H9 (cell line): Measurements from ENCODE around the gene INPP5B. TPM values are rescaled to one million over a fixed set of nuclear protein-coding genes. Genes with fewer than 3 reads are reported as not detected.

Source experiments
- DNase-seq: peaks from one replicate; pipeline ENCODE4 v3.0.0-alpha.2; 2017
- H2AFZ ChIP-seq: one replicate; pipeline ENCODE4 v1.6.1; 2013; ENCODE audit warnings: mild to moderate bottlenecking, low read length, control low read depth, moderate library complexity
- H2AK5ac ChIP-seq: 2 replicates; pipeline ENCODE4 v1.6.1; 2013; ENCODE audit warnings: low read length, control low read depth, mixed read lengths; ENCODE audit not compliant: insufficient read length
- H2BK120ac ChIP-seq: one replicate; pipeline ENCODE4 v1.6.1; 2013; ENCODE audit warnings: low read depth, mild to moderate bottlenecking, low read length, control low read depth, inconsistent platforms; ENCODE audit not compliant: poor library complexity, severe bottlenecking
- H2BK12ac ChIP-seq: 2 replicates; pipeline ENCODE4 v1.6.1; 2013; ENCODE audit warnings: low read length, control low read depth, mixed read lengths, low read depth; ENCODE audit not compliant: insufficient read length
- H2BK15ac ChIP-seq: 2 replicates; pipeline ENCODE4 v1.6.1; 2013; ENCODE audit warnings: low read depth, low read length, control low read depth
- H2BK20ac ChIP-seq: one replicate; pipeline ENCODE4 v1.6.1; 2013; ENCODE audit warnings: low read depth, mild to moderate bottlenecking, low read length, control low read depth, inconsistent platforms; ENCODE audit not compliant: poor library complexity, severe bottlenecking
- H2BK5ac ChIP-seq: 2 replicates; pipeline ENCODE4 v1.6.1; 2013; ENCODE audit warnings: low read length, control low read depth, mixed read lengths; ENCODE audit not compliant: insufficient read length
- H3K14ac ChIP-seq: 2 replicates; pipeline ENCODE4 v1.6.1; 2013; ENCODE audit warnings: low read length, control low read depth; ENCODE audit not compliant: insufficient read depth
- H3K18ac ChIP-seq: 2 replicates; pipeline ENCODE4 v1.6.1; 2013; ENCODE audit warnings: low read depth, mild to moderate bottlenecking, mixed read lengths, low read length, control low read depth; ENCODE audit not compliant: insufficient read length
- H3K23ac ChIP-seq: 2 replicates; pipeline ENCODE4 v1.6.1; 2013; ENCODE audit warnings: low read length, control low read depth, mixed read lengths, low read depth; ENCODE audit not compliant: insufficient read length
- H3K23me2 ChIP-seq: 2 replicates; pipeline ENCODE4 v1.6.1; 2013; ENCODE audit warnings: low read depth, mild to moderate bottlenecking, mixed read lengths, low read length, control low read depth; ENCODE audit not compliant: insufficient read length, poor library complexity, severe bottlenecking
- H3K27ac ChIP-seq: 2 replicates; pipeline ENCODE4 v1.5.1; 2013; ENCODE audit warnings: low read length, control low read depth, mixed read lengths, low read depth; ENCODE audit not compliant: insufficient read length
- H3K27me3 ChIP-seq: 2 replicates; pipeline ENCODE4 v1.6.1; 2013; ENCODE audit warnings: low read length, control low read depth, inconsistent platforms; ENCODE audit not compliant: insufficient read depth
- H3K4ac ChIP-seq: 2 replicates; pipeline ENCODE4 v1.6.1; 2013; ENCODE audit warnings: low read depth, mild to moderate bottlenecking, control low read depth, inconsistent platforms, low read length, moderate library complexity
- H3K4me1 ChIP-seq: 2 replicates; pipeline ENCODE4 v1.6.1; 2013; ENCODE audit warnings: low read length, control low read depth, inconsistent platforms; ENCODE audit not compliant: insufficient read depth
- H3K4me2 ChIP-seq: 2 replicates; pipeline ENCODE4 v1.6.1; 2013; ENCODE audit warnings: low read length, control low read depth, mixed read lengths; ENCODE audit not compliant: insufficient read length, insufficient read depth
- H3K56ac ChIP-seq: 2 replicates; pipeline ENCODE4 v1.6.1; 2013; ENCODE audit warnings: low read depth, mild to moderate bottlenecking, mixed read lengths, low read length, control low read depth; ENCODE audit not compliant: insufficient read length
- H3K79me1 ChIP-seq: 2 replicates; pipeline ENCODE4 v1.6.1; 2013; ENCODE audit warnings: low read depth, mild to moderate bottlenecking, moderate library complexity, low read length, control low read depth, inconsistent platforms; ENCODE audit not compliant: insufficient read depth, poor library complexity, severe bottlenecking
- H3K79me2 ChIP-seq: 2 replicates; pipeline ENCODE4 v1.6.1; 2013; ENCODE audit warnings: low read length, control low read depth, inconsistent platforms; ENCODE audit not compliant: insufficient read depth
- H3K9ac ChIP-seq: 2 replicates; pipeline ENCODE4 v1.6.1; 2013; ENCODE audit warnings: low read length, control low read depth, mixed read lengths; ENCODE audit not compliant: insufficient read length; ENCODE audit errors: extremely low read depth
- H3K9me3 ChIP-seq: one replicate; pipeline ENCODE4 v1.6.1; 2013; ENCODE audit warnings: low read depth, low read length, inconsistent platforms; ENCODE audit not compliant: control insufficient read depth
- H3T11ph ChIP-seq: one replicate; pipeline ENCODE4 v1.6.1; 2013; ENCODE audit warnings: mild to moderate bottlenecking, low read length, control low read depth, inconsistent platforms
- H4K20me1 ChIP-seq: one replicate; pipeline ENCODE4 v1.6.1; 2013; ENCODE audit not compliant: control insufficient read depth, insufficient read length, insufficient read depth
- H4K5ac ChIP-seq: 2 replicates; pipeline ENCODE4 v1.6.1; 2013; ENCODE audit warnings: low read depth, mild to moderate bottlenecking, mixed read lengths, low read length, control low read depth; ENCODE audit not compliant: insufficient read length
- H4K8ac ChIP-seq: replicated peaks from 2 replicates; pipeline ENCODE4 v1.6.1; 2013; ENCODE audit warnings: low read length, control low read depth, mixed read lengths, low read depth; ENCODE audit not compliant: insufficient read length
- H4K91ac ChIP-seq: 2 replicates; pipeline ENCODE4 v1.6.1; 2013; ENCODE audit warnings: low read depth, mild to moderate bottlenecking, moderate library complexity, mixed read lengths, low read length, control low read depth; ENCODE audit not compliant: insufficient read length
- H3K27ac Mint-ChIP-seq, 3 experiments: 2 replicates in 2 of 3; 3 replicates in 1 of 3; pipeline ENCODE4 v1.8.0; 2020 to 2021; ENCODE audit warnings: mixed read lengths in 3 of 3, mild to moderate bottlenecking in 1 of 3, moderate library complexity in 1 of 3
- H3K27me3 Mint-ChIP-seq: 2 replicates; pipeline ENCODE4 v1.8.0; 2021; ENCODE audit warnings: low read depth, mild to moderate bottlenecking, moderate library complexity, mixed read lengths
- H3K36me3 Mint-ChIP-seq, 3 experiments: 2 replicates in 2 of 3; 3 replicates in 1 of 3; pipeline ENCODE4 v1.8.0; 2020 to 2021; ENCODE audit warnings: low read depth in 3 of 3, mixed read lengths in 3 of 3; ENCODE audit not compliant: insufficient read depth in 1 of 3
- H3K4me1 Mint-ChIP-seq, 2 experiments: 2 replicates each; pipeline ENCODE4 v1.8.0; 2020; ENCODE audit warnings: mixed read lengths in 2 of 2
- H3K4me3 Mint-ChIP-seq, 2 experiments: 2 replicates in 1 of 2; 3 replicates in 1 of 2; pipeline ENCODE4 v1.8.0; 2020 to 2021; ENCODE audit warnings: mild to moderate bottlenecking in 2 of 2, mixed read lengths in 2 of 2, moderate library complexity in 1 of 2
- H3K9me3 Mint-ChIP-seq, 2 experiments: 2 replicates in 1 of 2; 3 replicates in 1 of 2; pipeline ENCODE4 v1.8.0; 2020; ENCODE audit warnings: mild to moderate bottlenecking in 2 of 2, mixed read lengths in 2 of 2, moderate library complexity in 1 of 2
- WGBS: extraction: QIAGEN DNeasy Blood & Tissue Kit; methylation state at CpG from one replicate; pipeline ENCODE4 v1.1.7; 2013; ENCODE audit warnings: missing lambda C conversion rate, low lambda C conversion rate, mixed read lengths; ENCODE audit not compliant: insufficient read length; ENCODE audit errors: extremely low coverage; 5-methylcytosine and 5-hydroxymethylcytosine counted together
- total RNA-seq: library from RNA; stranded (reverse); gene quantifications from 2 replicates; pipeline ENCODE4 v1.2.1, GENCODE V29; 2021
- TF ChIP-seq, protein P1 (sequence below): fragments of 200-600 bp; sonication (generic); conservative IDR thresholded peaks from 3 replicates; pipeline ENCODE4 v1.8.0; 2021; ENCODE audit warnings: antibody characterized with exemption, mild to moderate bottlenecking

INPP5B gene
- total RNA-seq, 1 experiment from 2014 or later: 28.2 TPM

DNA sequence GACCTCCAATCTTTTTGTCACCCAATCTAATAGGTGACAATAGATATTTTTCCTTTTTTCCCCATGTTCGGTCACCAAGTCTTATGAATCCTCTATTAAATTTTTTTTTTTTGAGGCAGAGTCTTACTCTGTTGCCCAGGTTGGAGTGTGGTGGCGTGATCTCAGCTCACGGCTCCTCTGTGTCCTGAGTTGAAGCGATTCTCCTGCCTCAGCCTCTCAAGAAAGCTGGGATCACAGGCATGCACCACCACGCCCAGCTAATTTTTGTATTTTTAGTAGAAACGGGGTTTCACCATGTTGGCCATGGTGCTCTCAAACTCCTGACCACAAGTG, 45.0 kb downstream of the INPP5B start:
- H3K4ac ChIP-seq: no peak overlapping the region
- no peak overlapping the region for H4K5ac ChIP-seq
- peak overlapping the region in 1 of 3 experiments; percentile 21; a peak in 2 of 7 replicates for H3K27ac Mint-ChIP-seq
- H2BK120ac ChIP-seq: no peak overlapping the region
- H3K9ac ChIP-seq: no peak overlapping the region
- H2BK20ac ChIP-seq: no peak overlapping the region
- TF ChIP-seq, protein P1, sequence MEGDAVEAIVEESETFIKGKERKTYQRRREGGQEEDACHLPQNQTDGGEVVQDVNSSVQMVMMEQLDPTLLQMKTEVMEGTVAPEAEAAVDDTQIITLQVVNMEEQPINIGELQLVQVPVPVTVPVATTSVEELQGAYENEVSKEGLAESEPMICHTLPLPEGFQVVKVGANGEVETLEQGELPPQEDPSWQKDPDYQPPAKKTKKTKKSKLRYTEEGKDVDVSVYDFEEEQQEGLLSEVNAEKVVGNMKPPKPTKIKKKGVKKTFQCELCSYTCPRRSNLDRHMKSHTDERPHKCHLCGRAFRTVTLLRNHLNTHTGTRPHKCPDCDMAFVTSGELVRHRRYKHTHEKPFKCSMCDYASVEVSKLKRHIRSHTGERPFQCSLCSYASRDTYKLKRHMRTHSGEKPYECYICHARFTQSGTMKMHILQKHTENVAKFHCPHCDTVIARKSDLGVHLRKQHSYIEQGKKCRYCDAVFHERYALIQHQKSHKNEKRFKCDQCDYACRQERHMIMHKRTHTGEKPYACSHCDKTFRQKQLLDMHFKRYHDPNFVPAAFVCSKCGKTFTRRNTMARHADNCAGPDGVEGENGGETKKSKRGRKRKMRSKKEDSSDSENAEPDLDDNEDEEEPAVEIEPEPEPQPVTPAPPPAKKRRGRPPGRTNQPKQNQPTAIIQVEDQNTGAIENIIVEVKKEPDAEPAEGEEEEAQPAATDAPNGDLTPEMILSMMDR: no peak
- H3T11ph ChIP-seq: no peak overlapping the region
- H3K27me3 ChIP-seq: no peaks in the 10 kb centered on the region
- H4K20me1 ChIP-seq: no peaks in the 10 kb centered on the region
- H3K79me2 ChIP-seq: no peaks in the 10 kb centered on the region
- no peak for DNase-seq
- H3K4me3 Mint-ChIP-seq: no peak overlapping the region
- H3K56ac ChIP-seq: no peak overlapping the region
- no peaks in the 10 kb centered on the region for H3K23me2 ChIP-seq
- no peak overlapping the region for H3K23ac ChIP-seq
- H3K9me3 Mint-ChIP-seq: peaks cover 13 to 15% of the 10 kb centered on the region in 2 experiments; a peak in 4 of 5 replicates
- no peak overlapping the region for H3K14ac ChIP-seq
- H2AFZ ChIP-seq: no peak overlapping the region
- H3K4me1 Mint-ChIP-seq: no peaks in the 10 kb centered on the region
- H4K8ac ChIP-seq: no peak overlapping the region
- H2AK5ac ChIP-seq: no peak overlapping the region
- no peak overlapping the region for H3K27ac ChIP-seq
- H3K18ac ChIP-seq: no peak overlapping the region
- no peaks in the 10 kb centered on the region for H3K79me1 ChIP-seq
- H3K4me1 ChIP-seq: no peaks in the 10 kb centered on the region
- H2BK5ac ChIP-seq: no peak overlapping the region
- no peak overlapping the region for H4K91ac ChIP-seq
- peaks cover 5 to 27% (median 7%) of the 10 kb centered on the region in 3 experiments; a peak in 4 of 7 replicates for H3K36me3 Mint-ChIP-seq
- H3K4me2 ChIP-seq: no peak overlapping the region
- H2BK12ac ChIP-seq: no peak overlapping the region
- H3K27me3 Mint-ChIP-seq: no peaks in the 10 kb centered on the region
- WGBS: no CpG with 5 or more reads among the region's 6 CpGs
- H2BK15ac ChIP-seq: no peak overlapping the region
- H3K9me3 ChIP-seq: no peaks in the 10 kb centered on the region
